NCI-H1105 treated with DMSO at 0.1 percent for 48 hours (cell line): ENCODE data around the gene RALGAPA2.

Experiments used
- DNase-seq: peaks from one replicate; lab custom pipeline; 2025; lab: John Stamatoyannopoulos, UW

RALGAPA2 gene

DNA sequence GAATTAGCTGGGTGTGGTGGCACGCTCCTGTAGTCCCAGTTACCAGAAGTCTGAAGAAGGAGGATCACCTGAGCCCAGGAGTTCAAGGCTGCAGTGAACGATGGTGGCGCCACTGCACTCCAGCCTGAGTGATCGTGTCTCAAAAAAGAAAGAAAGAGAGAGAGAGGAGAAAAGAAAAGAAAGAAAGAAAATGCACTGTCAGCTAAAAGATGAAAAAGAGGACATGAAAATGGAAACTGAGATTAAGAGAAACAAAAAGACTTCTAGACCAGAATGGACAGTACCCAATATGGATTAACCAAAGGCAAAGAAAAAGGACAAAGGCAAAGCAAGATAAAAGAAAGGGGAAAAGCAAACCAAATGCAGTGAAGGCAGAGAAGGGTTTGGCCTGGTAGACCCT, 9.0 kb upstream of the RALGAPA2 start:
- DNase-seq: no peak

GRCh38 chr20:20720158-20720557, 7.7 kb upstream of the RALGAPA2 start:
- DNase-seq: no peak

- DNase-seq: no peak
These were observed 7.0 kb upstream of the RALGAPA2 start for GRCh38 chr20:20719411-20719810.

DNA sequence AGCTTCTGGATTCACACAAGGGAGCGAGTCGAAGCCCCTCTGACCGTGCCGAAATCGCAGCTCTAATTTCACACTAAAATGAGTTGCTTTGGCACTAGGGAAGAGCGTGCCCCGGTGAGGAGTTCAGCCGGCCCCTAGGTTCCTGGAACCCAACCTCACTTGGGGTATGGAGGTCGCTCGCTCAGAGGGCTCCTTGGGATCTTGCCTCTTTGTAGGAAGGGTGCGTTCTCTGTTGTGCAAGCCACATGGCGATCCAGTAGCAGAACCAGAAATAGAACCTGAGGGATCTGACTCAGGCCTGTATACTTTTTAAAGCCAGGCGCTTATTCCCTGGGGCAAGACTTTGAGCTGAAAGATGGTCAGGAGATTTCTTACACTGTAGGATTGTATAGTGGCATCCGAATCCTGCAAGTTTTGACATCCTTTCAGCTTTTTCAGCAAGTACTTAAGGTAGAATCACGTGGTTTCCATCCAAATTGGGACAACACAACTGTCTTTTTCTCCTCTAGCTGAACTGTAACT, 861 bp upstream of the RALGAPA2 start:
- DNase-seq: no peak

GRCh38 chr20:20712004-20712473, 405 bp downstream of the RALGAPA2 start:
- peak; percentile 33 for DNase-seq

DNA sequence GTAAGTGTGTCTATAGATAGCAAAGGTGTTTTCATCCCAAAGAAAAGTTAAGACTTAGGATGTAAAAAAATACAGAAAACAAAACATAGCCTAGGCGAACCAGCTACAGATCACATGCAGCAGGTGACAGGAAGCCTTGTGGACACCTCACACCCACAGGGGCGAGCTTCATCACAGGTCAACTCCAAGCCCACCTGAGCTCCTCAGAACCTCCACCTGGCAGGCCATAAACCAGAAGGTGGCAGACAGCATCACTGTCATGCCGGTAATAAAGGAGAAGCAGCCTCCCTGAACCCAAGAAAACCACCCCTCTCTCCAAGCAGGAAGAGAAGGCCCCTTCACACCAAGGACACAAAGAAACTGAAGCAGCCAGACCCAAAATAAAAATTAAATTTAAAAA, 1.0 kb downstream of the RALGAPA2 start:
- DNase-seq: peak; percentile 46

DNA sequence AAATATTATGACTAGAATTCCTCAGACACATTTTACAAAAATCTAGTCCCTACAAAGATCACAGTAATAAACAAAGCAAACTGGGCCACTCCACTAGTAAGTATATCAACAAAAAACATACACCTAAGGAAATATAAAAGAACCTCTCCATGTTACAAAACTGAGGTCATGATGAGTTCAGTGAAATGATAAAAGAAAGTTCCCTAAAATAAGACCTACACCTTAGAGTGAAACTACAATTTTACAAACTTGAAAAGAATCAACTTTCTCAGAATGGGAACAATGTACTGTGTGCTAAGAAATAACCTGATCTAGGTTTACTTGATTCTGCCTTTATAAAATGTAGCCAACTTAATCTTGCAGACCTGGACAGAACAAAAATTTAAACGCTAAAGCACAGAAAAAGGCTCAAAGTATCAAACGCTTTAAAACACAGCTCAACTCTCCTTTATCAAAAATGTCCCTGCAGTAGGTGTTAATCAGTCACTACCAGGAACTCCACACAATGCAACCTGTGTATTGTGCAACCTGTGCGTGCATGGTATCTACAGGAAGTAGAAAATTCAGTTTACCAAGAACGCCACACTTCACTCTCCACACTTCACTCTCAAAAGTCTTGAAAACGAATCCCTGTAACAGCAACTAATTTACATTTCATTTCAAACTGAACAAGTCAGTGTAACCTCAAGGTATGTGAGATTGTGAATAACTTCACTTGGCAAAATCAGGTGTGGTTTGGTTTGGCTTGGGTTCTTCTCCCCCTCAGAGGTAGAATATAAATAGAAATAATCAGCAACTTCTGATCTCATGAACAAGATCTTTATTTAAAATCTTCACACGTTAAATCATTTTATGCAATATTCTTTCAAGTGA, 1.8 kb downstream of the RALGAPA2 start:
- DNase-seq: peak; percentile 28

DNA sequence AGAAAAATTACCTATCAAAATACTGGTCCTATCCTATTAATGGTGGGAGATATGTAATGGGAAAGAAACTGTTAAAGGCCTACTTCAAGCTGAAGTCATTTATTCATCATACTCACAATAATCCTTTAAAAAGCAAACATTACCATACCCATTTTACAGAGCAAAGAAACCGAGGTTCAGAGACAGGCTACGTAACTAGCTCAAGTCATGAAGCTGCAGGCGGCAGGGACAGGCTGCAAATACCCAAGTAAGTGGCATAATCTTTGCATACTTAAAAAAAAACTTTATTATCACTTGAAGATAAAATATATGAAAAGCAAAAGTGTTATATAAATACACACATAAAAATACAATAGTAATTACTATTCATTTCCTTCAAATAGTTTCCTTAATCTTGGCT, 2.6 kb downstream of the RALGAPA2 start:
- DNase-seq: no peak

DNA sequence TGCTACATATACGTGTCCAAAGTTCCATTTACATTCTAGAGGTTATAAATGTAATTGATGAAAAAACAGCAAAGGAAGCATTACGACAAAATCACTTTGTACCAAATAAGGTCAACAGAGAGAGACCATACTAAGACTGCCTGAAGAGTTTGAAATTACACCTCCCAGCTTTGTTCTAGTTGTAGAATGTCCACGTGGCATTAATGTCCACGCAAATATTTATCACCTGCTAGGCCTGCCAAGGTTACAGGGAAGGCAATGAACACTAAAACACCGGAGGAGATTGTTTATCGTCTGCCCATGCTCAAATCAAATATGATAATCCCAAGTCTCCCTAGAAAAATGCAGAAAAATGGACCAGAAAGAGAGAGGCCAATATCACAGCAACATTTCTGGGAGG, 6.2 kb downstream of the RALGAPA2 start:
- no peak for DNase-seq

- DNase-seq: no peak
These were observed 9.9 kb downstream of the RALGAPA2 start for GRCh38 chr20:20702330-20703245.

- no peak for DNase-seq
These were observed 12.5 kb downstream of the RALGAPA2 start for GRCh38 chr20:20699917-20700316.

DNA sequence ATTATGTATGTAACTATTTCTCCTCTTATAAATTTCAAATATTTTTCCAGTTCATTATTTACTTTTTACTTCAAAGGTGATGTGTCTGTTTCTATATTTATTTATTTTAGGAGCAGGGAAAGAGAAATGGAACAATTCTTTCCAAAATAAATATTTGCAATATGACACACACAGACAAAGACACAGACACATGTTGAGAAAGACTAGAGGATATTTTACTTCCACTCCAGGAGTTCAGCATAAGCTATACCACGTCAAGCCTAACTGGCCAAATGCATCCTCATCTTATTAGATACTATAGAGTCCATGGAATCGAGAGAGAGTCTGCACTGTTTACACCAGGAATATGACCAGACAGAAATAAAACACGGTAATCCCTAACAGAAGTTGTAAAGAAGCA, 13.3 kb downstream of the RALGAPA2 start:
- DNase-seq: no peak

- DNase-seq: no peak
These were observed 15.1 kb downstream of the RALGAPA2 start for GRCh38 chr20:20697325-20697845.

DNA sequence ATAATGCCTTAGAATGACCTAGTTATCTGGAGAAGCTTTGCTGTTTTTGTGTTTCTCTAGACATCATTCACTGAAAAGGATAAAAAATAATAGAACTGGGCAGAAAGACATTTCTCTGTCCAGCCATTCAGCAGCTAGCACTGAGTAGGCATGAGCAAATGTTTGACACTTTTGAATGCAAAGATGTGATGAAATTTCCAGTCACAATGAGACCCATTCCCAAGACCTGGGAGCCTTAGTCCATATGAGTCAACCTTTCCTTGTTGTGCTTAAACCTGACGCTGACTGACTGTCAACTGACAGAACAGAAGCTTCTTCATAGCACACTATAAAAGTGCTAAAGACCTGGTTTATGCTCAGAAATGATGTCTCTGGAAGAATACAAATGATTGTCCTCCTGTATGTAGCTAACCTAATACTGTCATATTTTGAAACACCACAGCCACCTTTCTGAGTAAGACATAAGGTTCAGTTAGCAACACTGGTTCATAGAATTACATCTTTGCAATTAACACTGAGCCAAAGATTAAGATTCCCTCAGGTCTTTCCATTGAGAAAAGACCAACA, 17.1 kb downstream of the RALGAPA2 start:
- DNase-seq: no peak

DNA sequence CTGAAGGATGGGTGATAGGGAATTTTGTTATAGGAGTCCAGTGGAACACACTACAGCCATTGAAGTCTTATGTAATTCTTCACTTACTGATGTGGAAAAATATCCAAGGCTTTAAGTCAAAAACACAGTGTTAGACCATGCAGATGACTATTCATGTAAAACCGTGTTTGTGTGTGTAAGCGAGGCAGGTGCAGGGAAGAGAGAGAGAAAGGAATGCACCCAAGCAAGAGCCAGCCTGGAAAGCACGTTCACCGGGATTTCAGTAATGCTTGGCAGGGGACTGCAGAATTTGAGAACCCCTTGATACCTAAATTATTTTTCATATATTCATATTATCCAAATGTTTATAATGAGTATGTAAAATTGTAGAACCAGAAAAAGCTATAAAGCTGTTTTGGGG, 17.9 kb downstream of the RALGAPA2 start:
- no peak for DNase-seq

DNA sequence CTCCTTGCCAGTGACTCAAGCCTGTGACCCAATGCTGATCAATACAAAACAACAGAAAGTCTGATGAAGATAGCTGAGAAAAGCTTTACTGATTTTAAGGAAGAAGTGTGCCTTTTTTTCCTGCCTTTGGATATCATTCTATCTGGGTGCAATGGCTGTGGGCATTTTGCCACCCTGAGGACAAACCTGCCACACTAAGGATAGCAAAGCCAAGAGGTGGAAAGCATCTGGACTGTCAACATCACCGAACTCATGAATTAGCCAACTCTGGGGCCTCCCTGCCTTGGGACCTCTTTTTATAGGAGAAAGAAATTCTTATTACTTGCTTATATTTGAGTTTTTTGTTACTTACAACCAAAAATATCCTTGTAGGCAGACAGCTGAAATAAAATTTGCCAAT, 19.9 kb downstream of the RALGAPA2 start:
- no peak for DNase-seq

GRCh38 chr20:20691477-20692235, 20.8 kb downstream of the RALGAPA2 start:
- no peak for DNase-seq

DNA sequence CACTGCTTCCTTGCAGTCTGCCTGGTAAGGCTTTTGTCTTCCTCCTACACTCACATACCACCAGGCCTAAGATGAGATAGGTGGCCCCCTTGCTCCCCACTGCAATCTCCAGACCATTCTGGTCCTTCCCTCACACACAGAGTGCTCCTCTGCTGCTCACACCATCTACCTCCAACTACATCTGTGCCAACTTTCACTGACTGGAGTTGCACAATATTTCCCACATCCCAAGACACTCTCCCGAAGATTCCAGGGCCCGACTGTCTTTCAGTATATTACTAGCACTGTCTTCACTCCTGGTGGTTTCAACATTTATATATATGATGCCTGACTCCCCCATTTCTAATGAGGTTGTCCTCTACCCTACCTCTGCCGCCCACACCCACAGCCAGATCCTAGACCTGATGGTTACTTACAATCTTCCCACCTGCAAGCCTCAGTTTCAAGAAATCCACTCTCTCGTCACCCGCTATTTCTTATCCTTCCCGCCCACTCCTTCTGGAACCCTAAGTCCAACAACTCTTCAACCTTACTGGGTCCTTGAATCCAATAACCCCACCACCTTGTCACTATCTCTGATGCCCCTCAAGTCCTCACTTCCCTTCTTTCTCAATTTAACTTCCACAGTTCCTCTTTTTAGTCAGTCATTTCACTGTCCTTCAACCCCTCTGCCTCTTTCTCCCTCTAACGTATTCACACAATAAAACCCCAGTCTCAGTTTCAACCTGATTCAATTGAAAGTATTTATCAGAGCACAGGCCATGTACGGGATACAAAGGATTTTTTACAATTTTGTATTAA, 21.6 kb downstream of the RALGAPA2 start:
- no peak for DNase-seq

DNA sequence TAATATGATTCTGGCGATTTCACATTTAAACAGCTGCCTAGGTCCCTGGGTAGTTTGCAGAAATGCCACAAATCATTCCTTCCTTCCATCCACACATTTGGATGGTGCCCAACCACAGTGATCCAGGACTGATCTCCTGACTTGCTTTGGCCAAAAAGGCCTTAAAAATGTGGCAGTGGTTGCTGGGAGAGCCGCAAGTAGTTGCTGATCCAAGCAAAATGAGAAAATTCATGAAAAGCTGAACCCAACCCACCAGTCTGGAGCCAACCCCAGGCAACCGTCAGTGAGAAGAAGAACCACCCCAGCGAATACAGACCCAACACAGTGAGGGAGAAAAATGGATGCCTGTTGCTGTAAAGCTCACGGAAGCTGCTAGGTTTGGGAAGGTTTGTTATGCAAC, 25.1 kb downstream of the RALGAPA2 start:
- DNase-seq: no peak

GRCh38 chr20:20685635-20686034, 26.8 kb downstream of the RALGAPA2 start:
- DNase-seq: no peak
